Uterus (tissue), 2 donors: Measurements from ENCODE around the gene SMIM32.

Experiments
- POLR2A ChIP-seq, 2 donors: fragments of 450-650 bp; IDR thresholded peaks; one replicate each; pipeline ENCODE4 v1.6.1; 2016; ENCODE audit warnings: antibody characterized with exemption in 2 of 2, mild to moderate bottlenecking in 1 of 2, moderate library complexity in 1 of 2
- TF ChIP-seq, protein P1 (sequence below), 4 experiments: fragments of 200-600 bp in 2 of 4; fragments of 450-650 bp in 2 of 4; sonication (generic) in 2 of 4; IDR thresholded peaks; one replicate each; pipeline ENCODE4 v1.5.1; 2016 to 2019; ENCODE audit warnings: antibody characterized with exemption in 4 of 4, mild to moderate bottlenecking in 2 of 4, moderate library complexity in 1 of 4

- TF ChIP-seq, protein P1, sequence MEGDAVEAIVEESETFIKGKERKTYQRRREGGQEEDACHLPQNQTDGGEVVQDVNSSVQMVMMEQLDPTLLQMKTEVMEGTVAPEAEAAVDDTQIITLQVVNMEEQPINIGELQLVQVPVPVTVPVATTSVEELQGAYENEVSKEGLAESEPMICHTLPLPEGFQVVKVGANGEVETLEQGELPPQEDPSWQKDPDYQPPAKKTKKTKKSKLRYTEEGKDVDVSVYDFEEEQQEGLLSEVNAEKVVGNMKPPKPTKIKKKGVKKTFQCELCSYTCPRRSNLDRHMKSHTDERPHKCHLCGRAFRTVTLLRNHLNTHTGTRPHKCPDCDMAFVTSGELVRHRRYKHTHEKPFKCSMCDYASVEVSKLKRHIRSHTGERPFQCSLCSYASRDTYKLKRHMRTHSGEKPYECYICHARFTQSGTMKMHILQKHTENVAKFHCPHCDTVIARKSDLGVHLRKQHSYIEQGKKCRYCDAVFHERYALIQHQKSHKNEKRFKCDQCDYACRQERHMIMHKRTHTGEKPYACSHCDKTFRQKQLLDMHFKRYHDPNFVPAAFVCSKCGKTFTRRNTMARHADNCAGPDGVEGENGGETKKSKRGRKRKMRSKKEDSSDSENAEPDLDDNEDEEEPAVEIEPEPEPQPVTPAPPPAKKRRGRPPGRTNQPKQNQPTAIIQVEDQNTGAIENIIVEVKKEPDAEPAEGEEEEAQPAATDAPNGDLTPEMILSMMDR (IDR thresholded peaks at IDR 0.05), result no peak
- no peak for TF ChIP-seq POLR2A (IDR thresholded peaks at IDR 0.05)
Observed at GRCh38 chr5:136197462-136198142, 4.6 kb upstream of the SMIM32 start.
